Measurements from ENCODE around the gene KCNT1.

KCNT1 gene

GRCh38 chr9:135715056-135715595 is 13.1 kb downstream of the KCNT1 start:
- TF ChIP-seq GATA2 (IDR thresholded peaks at IDR 0.05; ENCODE audit: low read depth, low read length): no peak
- no peak for TF ChIP-seq GATA3 (IDR thresholded peaks at IDR 0.05; ENCODE audit: low read depth, low read length)

DNA sequence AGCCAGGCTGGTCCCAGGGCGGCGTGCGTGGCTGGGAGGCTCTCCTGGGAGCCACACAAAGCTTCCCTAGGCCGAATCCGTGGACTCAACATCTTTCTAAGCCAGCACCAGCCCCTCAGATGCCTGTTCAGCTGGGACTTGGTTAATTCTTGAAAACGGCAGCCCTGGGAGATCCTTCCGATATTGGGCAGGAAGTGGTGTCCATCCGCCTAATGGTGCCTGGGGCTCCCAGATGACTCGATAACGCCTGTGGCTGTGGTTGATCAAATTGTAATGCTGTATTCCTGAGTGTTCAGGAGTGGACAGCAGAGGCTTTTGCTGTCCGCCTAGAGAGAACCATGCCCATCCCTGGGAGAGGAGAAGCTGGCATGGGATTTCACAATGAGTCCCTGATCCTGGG is 14.1 kb downstream of the KCNT1 start:
- TF ChIP-seq GATA3 (IDR thresholded peaks at IDR 0.05; ENCODE audit: low read depth, low read length) (no peak), GATA2 (IDR thresholded peaks at IDR 0.05; ENCODE audit: low read depth, low read length) (peak; percentile 92)

DNA sequence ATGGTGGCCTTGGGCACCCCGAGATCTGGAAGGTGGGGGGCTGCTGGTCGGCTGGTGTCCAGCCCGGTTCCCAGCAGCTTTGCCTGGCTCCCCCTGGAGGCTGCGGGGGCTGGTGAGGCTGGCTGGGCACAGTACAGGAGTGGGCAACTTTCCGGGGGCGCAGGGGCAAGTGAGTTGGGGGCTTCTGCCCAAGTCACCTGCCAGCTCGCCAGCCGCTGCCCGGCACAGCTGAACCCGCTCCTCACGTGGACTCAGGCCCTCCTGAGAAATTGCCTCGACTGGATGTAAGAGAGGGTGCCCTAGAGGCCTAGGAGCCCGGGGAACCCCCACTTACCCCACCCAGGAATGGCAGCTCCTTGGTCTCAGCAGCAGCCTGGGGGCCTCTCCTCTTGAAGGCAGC is 15.4 kb downstream of the KCNT1 start:
- no peak for TF ChIP-seq GATA2 (IDR thresholded peaks at IDR 0.05; ENCODE audit: low read depth, low read length)
- TF ChIP-seq GATA3 (IDR thresholded peaks at IDR 0.05; ENCODE audit: low read depth, low read length): no peak

- TF ChIP-seq GATA3 (IDR thresholded peaks at IDR 0.05; ENCODE audit: low read depth, low read length) (no peak), GATA2 (IDR thresholded peaks at IDR 0.05; ENCODE audit: low read depth, low read length) (no peak)
These were observed 16.6 kb downstream of the KCNT1 start for GRCh38 chr9:135718616-135719015.

GRCh38 chr9:135719472-135719871 is 17.5 kb downstream of the KCNT1 start:
- TF ChIP-seq GATA3 (IDR thresholded peaks at IDR 0.05; ENCODE audit: low read depth, low read length): no peak
- no peak for TF ChIP-seq GATA2 (IDR thresholded peaks at IDR 0.05; ENCODE audit: low read depth, low read length)

DNA sequence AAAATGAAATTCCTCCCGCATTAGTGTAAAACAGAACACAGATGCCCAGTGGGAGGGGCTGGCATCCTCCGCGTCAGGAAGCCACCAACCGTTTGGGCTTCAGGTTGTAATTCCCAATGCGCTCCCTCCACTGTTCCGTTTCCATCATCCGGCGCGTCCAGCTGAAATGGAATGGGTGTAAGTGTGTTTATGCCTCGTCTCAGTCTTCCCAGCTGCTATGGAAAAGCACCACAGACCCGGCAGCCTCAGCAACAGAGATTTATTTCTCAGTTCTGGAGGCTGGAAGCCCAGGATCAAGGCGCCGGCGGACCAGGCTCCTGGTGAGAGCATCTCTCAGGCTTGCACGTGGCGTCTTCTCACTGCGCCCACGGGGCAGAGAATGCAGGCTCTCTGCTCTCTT is 20.4 kb downstream of the KCNT1 start:
- TF ChIP-seq GATA2 (IDR thresholded peaks at IDR 0.05; ENCODE audit: low read depth, low read length) (no peak), GATA3 (IDR thresholded peaks at IDR 0.05; ENCODE audit: low read depth, low read length) (no peak)

GRCh38 chr9:135724186-135724787 is 22.3 kb downstream of the KCNT1 start:
- TF ChIP-seq GATA2 (IDR thresholded peaks at IDR 0.05; ENCODE audit: low read depth, low read length): no peak
- no peak for TF ChIP-seq GATA3 (IDR thresholded peaks at IDR 0.05; ENCODE audit: low read depth, low read length)

- TF ChIP-seq GATA2 (IDR thresholded peaks at IDR 0.05; ENCODE audit: low read depth, low read length) (no peak), GATA3 (IDR thresholded peaks at IDR 0.05; ENCODE audit: low read depth, low read length) (no peak)
These were observed 24.3 kb downstream of the KCNT1 start for GRCh38 chr9:135726138-135726853.

GRCh38 chr9:135727257-135727875 is 25.4 kb downstream of the KCNT1 start:
- no peak for TF ChIP-seq GATA2 (IDR thresholded peaks at IDR 0.05; ENCODE audit: low read depth, low read length)
- no peak for TF ChIP-seq GATA3 (IDR thresholded peaks at IDR 0.05; ENCODE audit: low read depth, low read length)

DNA sequence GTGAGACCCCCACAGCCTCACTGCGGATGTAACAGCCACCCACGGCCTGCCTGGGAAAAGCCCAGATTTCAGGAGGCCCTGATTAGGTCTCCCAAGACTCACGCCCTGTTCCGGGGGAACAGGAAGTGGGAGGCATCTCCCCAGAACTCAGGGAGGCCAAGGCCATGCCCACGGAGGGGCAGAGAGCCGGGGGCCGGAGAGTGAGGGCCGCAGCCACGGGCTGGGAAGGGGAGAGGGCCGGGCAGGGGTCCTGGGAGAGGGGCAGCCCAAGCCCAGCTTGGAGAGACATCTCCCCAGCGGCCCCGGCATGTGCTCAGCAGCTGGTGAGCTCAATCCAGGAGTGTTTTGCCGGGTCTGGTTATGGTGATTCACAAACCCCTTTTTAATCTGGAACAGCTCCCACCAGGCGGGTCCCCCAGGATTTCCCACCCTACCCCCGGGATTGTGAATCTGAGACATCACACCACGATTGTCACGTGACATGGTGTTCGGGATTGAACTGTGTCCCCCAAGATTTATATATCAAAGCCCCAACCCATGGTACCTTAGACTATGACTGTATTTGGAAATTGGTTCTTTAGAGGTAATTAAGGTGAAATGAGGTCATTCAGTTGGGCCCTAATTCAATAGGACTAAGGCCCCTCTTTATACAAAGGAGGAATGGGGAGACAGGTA is 26.6 kb downstream of the KCNT1 start:
- TF ChIP-seq GATA3 (IDR thresholded peaks at IDR 0.05; ENCODE audit: low read depth, low read length): no peak
- no peak for TF ChIP-seq GATA2 (IDR thresholded peaks at IDR 0.05; ENCODE audit: low read depth, low read length)

- TF ChIP-seq GATA3 (IDR thresholded peaks at IDR 0.05; ENCODE audit: low read depth, low read length): no peak
- TF ChIP-seq GATA2 (IDR thresholded peaks at IDR 0.05; ENCODE audit: low read depth, low read length): no peak
These were observed 27.5 kb downstream of the KCNT1 start for GRCh38 chr9:135729480-135729879.

GRCh38 chr9:135731454-135731853 is 29.5 kb downstream of the KCNT1 start:
- TF ChIP-seq GATA2 (IDR thresholded peaks at IDR 0.05; ENCODE audit: low read depth, low read length) (no peak), GATA3 (IDR thresholded peaks at IDR 0.05; ENCODE audit: low read depth, low read length) (no peak)

GRCh38 chr9:135732569-135733257 is 30.7 kb downstream of the KCNT1 start:
- TF ChIP-seq GATA2 (IDR thresholded peaks at IDR 0.05; ENCODE audit: low read depth, low read length) (no peak), GATA3 (IDR thresholded peaks at IDR 0.05; ENCODE audit: low read depth, low read length) (no peak)
